Transverse colon (tissue), 3 donors: ENCODE data around the gene SLX4IP.

Experiments
- EP300 ChIP-seq: sonication (generic); formaldehyde crosslinking; IDR thresholded peaks from one replicate; pipeline ENCODE4 v1.6.1; 2017; ENCODE audit warnings: antibody characterized with exemption, low read depth
- POLR2A ChIP-seq: fragments of 450-650 bp; IDR thresholded peaks from one replicate; pipeline ENCODE4 v1.6.1; 2016; ENCODE audit warnings: antibody characterized with exemption, mild to moderate bottlenecking, moderate library complexity
- TF ChIP-seq, protein P1 (sequence below), 5 experiments: fragments of 200-600 bp in 3 of 5; fragments of 450-650 bp in 2 of 5; sonication (generic) in 3 of 5; IDR thresholded peaks; 1 replicate in 2 of 5; 2 replicates in 3 of 5; pipeline ENCODE4 v1.5.1; 2016 to 2017; ENCODE audit warnings: antibody characterized with exemption in 5 of 5, inconsistent platforms in 3 of 5, mild to moderate bottlenecking in 2 of 5, moderate library complexity in 1 of 5

- TF ChIP-seq, protein P1, sequence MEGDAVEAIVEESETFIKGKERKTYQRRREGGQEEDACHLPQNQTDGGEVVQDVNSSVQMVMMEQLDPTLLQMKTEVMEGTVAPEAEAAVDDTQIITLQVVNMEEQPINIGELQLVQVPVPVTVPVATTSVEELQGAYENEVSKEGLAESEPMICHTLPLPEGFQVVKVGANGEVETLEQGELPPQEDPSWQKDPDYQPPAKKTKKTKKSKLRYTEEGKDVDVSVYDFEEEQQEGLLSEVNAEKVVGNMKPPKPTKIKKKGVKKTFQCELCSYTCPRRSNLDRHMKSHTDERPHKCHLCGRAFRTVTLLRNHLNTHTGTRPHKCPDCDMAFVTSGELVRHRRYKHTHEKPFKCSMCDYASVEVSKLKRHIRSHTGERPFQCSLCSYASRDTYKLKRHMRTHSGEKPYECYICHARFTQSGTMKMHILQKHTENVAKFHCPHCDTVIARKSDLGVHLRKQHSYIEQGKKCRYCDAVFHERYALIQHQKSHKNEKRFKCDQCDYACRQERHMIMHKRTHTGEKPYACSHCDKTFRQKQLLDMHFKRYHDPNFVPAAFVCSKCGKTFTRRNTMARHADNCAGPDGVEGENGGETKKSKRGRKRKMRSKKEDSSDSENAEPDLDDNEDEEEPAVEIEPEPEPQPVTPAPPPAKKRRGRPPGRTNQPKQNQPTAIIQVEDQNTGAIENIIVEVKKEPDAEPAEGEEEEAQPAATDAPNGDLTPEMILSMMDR (IDR thresholded peaks at IDR 0.05) = no peak
- TF ChIP-seq POLR2A (no peak), EP300 (no peak)
Measured at GRCh38 chr20:10490257-10490656, 55.2 kb downstream of the SLX4IP start.
